GM12865 (cell line): Measurements from ENCODE around the gene PLN.

Source experiments
- DNase-seq: peaks from one replicate; pipeline ENCODE4 v3.0.0; 2010; ENCODE audit warnings: low read depth
- H3K4me3 ChIP-seq: 2 replicates; pipeline ENCODE4 v1.5.1; 2011; ENCODE audit warnings: mild to moderate bottlenecking, low read depth, low read length, control low read depth
- TF ChIP-seq, protein P1 (sequence below): IDR thresholded peaks from 2 replicates; pipeline ENCODE4 v1.5.1; 2011; ENCODE audit warnings: low read length, control low read depth, low read depth, inconsistent platforms; ENCODE audit not compliant: insufficient read depth; ENCODE audit errors: missing control alignments

Gene PLN

DNA sequence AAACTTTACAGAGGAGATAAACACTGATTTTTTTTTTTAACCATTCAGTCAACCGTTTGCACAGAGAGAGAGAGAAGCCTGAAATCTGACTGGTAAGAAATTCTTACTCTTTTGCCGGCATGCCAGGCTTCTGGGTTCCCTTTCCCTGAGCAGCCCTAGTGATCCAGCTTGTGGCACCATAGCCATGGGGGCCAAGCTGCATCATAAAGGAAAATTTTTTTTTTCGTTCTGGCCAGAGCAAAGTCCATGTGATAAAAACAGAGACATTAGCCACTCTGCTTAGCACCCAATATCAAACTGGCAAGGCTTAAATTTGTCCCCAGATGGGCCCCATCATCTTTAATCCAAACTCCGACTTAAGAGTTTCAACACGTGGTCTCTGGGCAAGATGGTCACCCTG, 58.8 kb downstream of the PLN start:
- DNase-seq, result no peak
- TF ChIP-seq, protein P1, sequence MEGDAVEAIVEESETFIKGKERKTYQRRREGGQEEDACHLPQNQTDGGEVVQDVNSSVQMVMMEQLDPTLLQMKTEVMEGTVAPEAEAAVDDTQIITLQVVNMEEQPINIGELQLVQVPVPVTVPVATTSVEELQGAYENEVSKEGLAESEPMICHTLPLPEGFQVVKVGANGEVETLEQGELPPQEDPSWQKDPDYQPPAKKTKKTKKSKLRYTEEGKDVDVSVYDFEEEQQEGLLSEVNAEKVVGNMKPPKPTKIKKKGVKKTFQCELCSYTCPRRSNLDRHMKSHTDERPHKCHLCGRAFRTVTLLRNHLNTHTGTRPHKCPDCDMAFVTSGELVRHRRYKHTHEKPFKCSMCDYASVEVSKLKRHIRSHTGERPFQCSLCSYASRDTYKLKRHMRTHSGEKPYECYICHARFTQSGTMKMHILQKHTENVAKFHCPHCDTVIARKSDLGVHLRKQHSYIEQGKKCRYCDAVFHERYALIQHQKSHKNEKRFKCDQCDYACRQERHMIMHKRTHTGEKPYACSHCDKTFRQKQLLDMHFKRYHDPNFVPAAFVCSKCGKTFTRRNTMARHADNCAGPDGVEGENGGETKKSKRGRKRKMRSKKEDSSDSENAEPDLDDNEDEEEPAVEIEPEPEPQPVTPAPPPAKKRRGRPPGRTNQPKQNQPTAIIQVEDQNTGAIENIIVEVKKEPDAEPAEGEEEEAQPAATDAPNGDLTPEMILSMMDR, result no peak
- H3K4me3 ChIP-seq, result no peak overlapping the region
